Karpas-422 (cell line): ENCODE data around the gene SORCS2. TPM values are rescaled to one million over a fixed set of nuclear protein-coding genes. Genes with fewer than 3 reads are reported as not detected.

Experiments used
- DNase-seq: peaks from one replicate; pipeline ENCODE4 v3.0.0-alpha.2; 2015
- H2AFZ ChIP-seq: fragments of 200-600 bp; sonication (generic); 2 replicates; pipeline ENCODE4 v1.6.1; 2014; ENCODE audit warnings: antibody characterized with exemption, low read length, mixed read lengths
- H3K27ac ChIP-seq: fragments of 200-600 bp; sonication (generic); 2 replicates; pipeline ENCODE4 v1.5.1; 2014; ENCODE audit warnings: mild to moderate bottlenecking, low read length, moderate library complexity
- H3K27me3 ChIP-seq: fragments of 200-600 bp; sonication (generic); 2 replicates; pipeline ENCODE4 v1.6.1; 2014; ENCODE audit warnings: low read length, mixed read lengths
- H3K36me3 ChIP-seq: fragments of 200-600 bp; sonication (generic); 2 replicates; pipeline ENCODE4 v1.6.1; 2014; ENCODE audit warnings: low read length, mixed read lengths; ENCODE audit not compliant: insufficient read depth
- H3K4me1 ChIP-seq: fragments of 200-600 bp; sonication (generic); 2 replicates; pipeline ENCODE4 v1.6.1; 2014; ENCODE audit warnings: mild to moderate bottlenecking, low read length, mixed read lengths
- H3K4me2 ChIP-seq: fragments of 200-600 bp; sonication (generic); 2 replicates; pipeline ENCODE4 v1.6.1; 2014; ENCODE audit warnings: low read length, low read depth, mild to moderate bottlenecking; ENCODE audit not compliant: poor library complexity, severe bottlenecking
- H3K4me3 ChIP-seq: fragments of 200-600 bp; sonication (generic); 2 replicates; pipeline ENCODE4 v1.5.1; 2014; ENCODE audit warnings: mild to moderate bottlenecking, antibody characterized with exemption, low read length, mixed read lengths
- H3K79me2 ChIP-seq: fragments of 200-600 bp; sonication (generic); 2 replicates; pipeline ENCODE4 v1.6.1; 2014; ENCODE audit warnings: mild to moderate bottlenecking, low read length, mixed read lengths
- H3K9ac ChIP-seq: fragments of 200-600 bp; sonication (generic); 2 replicates; pipeline ENCODE4 v1.6.0; 2014; ENCODE audit warnings: low read length
- H3K9me2 ChIP-seq: fragments of 200-600 bp; sonication (generic), shearing (Covaris generic); replicated peaks from 2 replicates; pipeline ENCODE4 v1.6.0; 2014; ENCODE audit warnings: mild to moderate bottlenecking, low read length, moderate library complexity; ENCODE audit not compliant: insufficient read depth
- H3K9me3 ChIP-seq: fragments of 300-700, 200-600 bp; sonication (generic); 2 replicates; pipeline ENCODE4 v1.6.1; 2014; ENCODE audit warnings: low read length, mixed read lengths
- H4K20me1 ChIP-seq: fragments of 200-600 bp; sonication (generic); 2 replicates; pipeline ENCODE4 v1.6.1; 2014; ENCODE audit warnings: mild to moderate bottlenecking, antibody characterized with exemption, low read length, low read depth; ENCODE audit not compliant: insufficient read depth
- total RNA-seq: library from RNA; depleted of rRNA; stranded (reverse); fragments of >200 nt; shearing (Covaris generic); gene quantifications from 2 replicates; pipeline ENCODE4 v1.2.3, GENCODE V29; 2014; ENCODE audit warnings: low replicate concordance

The SORCS2 gene
- total RNA-seq, 1 experiment from 2014 or later, result not detected

DNA sequence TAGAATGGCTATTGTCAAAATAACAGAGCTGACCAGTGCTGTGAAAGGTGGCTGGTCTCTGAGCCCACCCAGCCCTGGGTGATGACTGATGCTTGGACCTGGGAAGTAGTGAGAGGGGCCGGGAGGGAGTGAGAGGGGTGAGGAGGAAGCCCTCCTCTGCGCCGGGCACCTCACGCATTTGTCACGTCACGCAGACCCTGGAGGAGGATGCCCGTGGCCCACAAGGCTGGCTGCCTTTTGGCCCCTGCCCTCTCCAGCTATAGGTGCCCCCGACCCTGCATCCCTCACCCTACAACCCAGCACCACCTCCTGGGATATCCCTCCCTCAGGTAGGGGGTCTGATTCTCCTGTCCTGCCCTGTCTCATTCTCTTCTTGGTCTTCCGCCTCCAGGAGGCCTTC, 539.9 kb downstream of the SORCS2 start:
- Histone ChIP-seq H3K79me2 (no peaks in the 10 kb centered on the region), H3K9ac (no peak overlapping the region), H3K4me1 (no peaks in the 10 kb centered on the region), H3K4me2 (no peak overlapping the region), H3K27ac (no peak overlapping the region), H3K9me2 (no peaks in the 10 kb centered on the region), H3K27me3 (no peaks in the 10 kb centered on the region), H3K9me3 (no peaks in the 10 kb centered on the region), H3K36me3 (no peaks in the 10 kb centered on the region), H3K4me3 (no peak overlapping the region), H4K20me1 (no peaks in the 10 kb centered on the region), H2AFZ (no peak overlapping the region)
- no peak for DNase-seq

DNA sequence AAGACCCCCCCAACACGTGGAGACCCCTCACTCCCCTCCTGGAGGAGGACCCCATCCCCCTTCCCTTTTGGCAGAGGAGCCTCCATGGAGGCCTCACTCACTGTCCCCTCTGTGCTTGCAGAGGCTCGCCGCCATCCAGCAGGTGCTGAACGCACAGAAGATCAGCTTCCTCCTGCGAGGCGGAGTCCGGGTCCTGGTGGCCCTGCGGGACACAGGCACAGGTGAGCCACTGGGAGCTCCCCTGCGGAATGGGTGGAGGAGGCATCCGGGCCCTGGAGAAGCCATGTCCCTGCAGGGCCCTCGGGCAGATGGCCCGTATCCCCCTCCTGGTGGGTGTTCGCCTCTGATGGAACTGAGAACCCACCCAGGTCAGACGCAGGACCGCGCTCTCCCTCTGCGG, 540.9 kb downstream of the SORCS2 start:
- H3K9ac ChIP-seq, result no peak overlapping the region
- no peaks in the 10 kb centered on the region for H3K4me1 ChIP-seq
- H3K36me3 ChIP-seq, result no peaks in the 10 kb centered on the region
- no peak overlapping the region for H3K4me2 ChIP-seq
- H4K20me1 ChIP-seq, result no peaks in the 10 kb centered on the region
- no peak overlapping the region for H3K4me3 ChIP-seq
- no peak overlapping the region for H3K27ac ChIP-seq
- no peak overlapping the region for H2AFZ ChIP-seq
- no peaks in the 10 kb centered on the region for H3K79me2 ChIP-seq
- no peaks in the 10 kb centered on the region for H3K9me3 ChIP-seq
- H3K27me3 ChIP-seq, result no peaks in the 10 kb centered on the region
- no peaks in the 10 kb centered on the region for H3K9me2 ChIP-seq
- DNase-seq, result no peak

DNA sequence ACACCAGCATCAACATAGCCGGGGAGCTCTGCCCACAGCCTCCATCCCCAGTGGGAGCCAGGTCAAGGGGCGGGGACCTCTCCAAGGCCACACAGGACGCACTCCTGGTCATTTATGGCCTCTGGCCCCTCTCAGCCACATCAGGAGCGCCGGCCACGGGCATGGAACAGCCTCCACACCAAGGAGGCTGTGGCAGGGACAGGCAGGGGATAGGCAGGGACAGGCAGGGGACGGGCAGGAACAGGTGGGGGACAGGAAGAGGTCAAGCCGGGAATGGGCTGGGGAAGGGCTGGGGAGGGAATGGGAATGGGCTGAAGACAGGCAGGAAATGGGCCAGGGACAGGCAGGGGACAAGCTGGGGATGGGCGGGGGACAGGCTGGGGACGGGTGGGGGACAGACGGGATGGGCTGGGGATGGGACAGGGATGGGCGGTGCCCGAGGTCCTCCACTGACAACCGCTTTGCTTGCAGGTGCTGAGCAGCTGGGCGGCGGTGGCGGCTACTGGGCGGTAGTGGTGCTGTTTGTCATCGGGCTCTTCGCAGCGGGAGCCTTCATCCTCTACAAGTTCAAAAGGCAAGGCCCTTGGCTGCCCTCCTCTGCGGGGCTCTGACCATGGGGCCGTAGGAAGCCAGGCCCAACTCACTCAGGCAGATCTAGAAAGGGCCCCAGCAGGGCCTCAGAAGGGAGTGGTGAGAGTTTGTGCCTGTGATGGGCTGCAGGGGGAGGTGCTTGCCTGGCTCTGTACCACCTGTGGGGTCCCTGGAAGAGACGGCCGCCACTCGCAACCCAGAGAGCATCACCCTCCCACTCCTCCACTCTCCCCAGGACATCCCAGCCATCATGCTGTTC, 541.7 kb downstream of the SORCS2 start:
- no peak for DNase-seq
- no peaks in the 10 kb centered on the region for H3K4me1 ChIP-seq

DNA sequence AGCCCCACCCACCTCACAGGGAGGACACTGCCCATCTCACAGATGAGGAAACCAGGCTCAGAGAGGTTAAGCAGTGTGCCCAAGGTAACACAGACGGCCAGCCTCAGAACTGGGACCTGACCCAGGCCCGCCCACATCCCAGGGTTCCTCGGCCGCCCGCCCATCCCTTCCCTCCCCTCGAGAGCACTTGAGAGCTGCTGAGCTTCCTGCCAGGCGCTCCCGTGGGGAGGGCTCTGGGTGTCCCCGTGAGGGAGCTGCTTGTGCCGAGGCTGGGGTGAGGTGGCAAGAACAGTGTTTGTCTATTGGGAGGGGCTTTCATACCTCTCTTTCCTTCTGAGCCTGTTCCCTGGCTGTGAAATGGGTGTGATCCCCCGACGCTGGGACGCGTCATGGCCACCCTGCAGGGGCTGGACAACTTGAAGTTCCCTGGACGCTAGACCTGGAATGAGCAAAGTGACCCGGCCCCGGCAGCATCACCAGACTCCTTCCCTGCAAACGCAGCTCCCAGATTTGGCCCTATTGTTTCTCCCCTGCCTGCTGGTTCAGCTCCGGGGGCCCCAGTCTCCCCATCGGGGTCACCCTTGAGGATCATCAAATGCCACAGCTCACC, 542.4 kb downstream of the SORCS2 start:
- no peak overlapping the region for H3K9ac ChIP-seq
- H4K20me1 ChIP-seq, result no peaks in the 10 kb centered on the region
- no peaks in the 10 kb centered on the region for H3K79me2 ChIP-seq
- no peaks in the 10 kb centered on the region for H3K9me2 ChIP-seq
- H3K9me3 ChIP-seq, result no peaks in the 10 kb centered on the region
- no peak overlapping the region for H3K27ac ChIP-seq
- no peak overlapping the region for H2AFZ ChIP-seq
- no peaks in the 10 kb centered on the region for H3K4me1 ChIP-seq
- H3K27me3 ChIP-seq, result no peaks in the 10 kb centered on the region
- H3K4me3 ChIP-seq, result no peak overlapping the region
- no peaks in the 10 kb centered on the region for H3K36me3 ChIP-seq
- H3K4me2 ChIP-seq, result no peak overlapping the region
- no peak for DNase-seq

More for the DNA sequence above, 541.7 kb downstream of the SORCS2 start:
- no peak overlapping the region for H3K9ac ChIP-seq
- H4K20me1 ChIP-seq, result no peaks in the 10 kb centered on the region
- H3K9me3 ChIP-seq, result no peaks in the 10 kb centered on the region
- H3K9me2 ChIP-seq, result no peaks in the 10 kb centered on the region
- H3K4me3 ChIP-seq, result no peak overlapping the region
- H2AFZ ChIP-seq, result no peak overlapping the region
- no peaks in the 10 kb centered on the region for H3K79me2 ChIP-seq
- no peaks in the 10 kb centered on the region for H3K27me3 ChIP-seq
- no peak overlapping the region for H3K27ac ChIP-seq
- H3K36me3 ChIP-seq, result no peaks in the 10 kb centered on the region
- H3K4me2 ChIP-seq, result no peak overlapping the region

DNA sequence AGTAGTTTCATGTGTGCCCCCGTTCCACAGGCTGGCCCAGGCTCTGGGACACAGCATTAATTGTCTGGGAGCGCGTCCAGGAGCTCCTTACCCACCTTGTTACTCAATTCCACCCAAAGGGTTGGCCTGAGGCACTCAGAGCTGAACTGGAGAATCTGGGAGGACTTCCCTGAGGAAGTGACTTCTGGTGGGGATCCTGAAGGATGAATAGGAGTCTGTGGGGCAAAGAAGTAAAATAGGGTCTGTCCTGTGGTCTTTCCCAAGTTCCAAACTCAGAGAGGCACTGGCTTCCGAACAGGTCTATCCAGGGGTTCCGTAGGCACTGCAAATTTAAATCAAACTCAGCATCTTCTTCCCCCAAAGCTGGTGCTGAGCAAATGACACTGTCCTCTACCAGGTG, 543.1 kb downstream of the SORCS2 start:
- H3K27ac ChIP-seq, result no peak overlapping the region
- H3K4me1 ChIP-seq, result no peaks in the 10 kb centered on the region
- H3K79me2 ChIP-seq, result no peaks in the 10 kb centered on the region
- no peaks in the 10 kb centered on the region for H3K9me3 ChIP-seq
- no peaks in the 10 kb centered on the region for H3K9me2 ChIP-seq
- DNase-seq, result no peak
- H3K9ac ChIP-seq, result no peak overlapping the region
- no peak overlapping the region for H3K4me3 ChIP-seq
- no peaks in the 10 kb centered on the region for H3K36me3 ChIP-seq
- no peak overlapping the region for H2AFZ ChIP-seq
- H3K27me3 ChIP-seq, result no peaks in the 10 kb centered on the region
- no peaks in the 10 kb centered on the region for H4K20me1 ChIP-seq
- H3K4me2 ChIP-seq, result no peak overlapping the region

DNA sequence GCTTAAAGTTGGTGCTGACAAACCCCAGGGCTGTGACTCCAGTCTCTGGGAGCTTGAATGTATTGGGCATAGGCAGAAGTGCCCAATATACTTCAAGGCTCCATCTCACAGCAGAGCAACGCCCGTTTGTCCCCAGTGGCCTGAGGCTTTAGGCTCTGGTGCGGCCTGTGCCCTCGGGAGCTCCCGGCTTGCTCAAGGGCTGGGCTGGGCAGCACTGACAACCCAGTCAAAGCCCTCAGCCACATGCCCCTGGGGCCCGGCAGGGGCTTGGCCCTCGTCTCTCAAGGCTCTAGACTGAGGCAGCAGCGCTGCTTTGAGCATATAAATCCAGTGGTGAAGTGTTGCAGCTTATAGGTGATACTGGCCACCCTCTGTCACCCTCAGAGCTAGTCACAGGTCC, 543.6 kb downstream of the SORCS2 start:
- Histone ChIP-seq H3K4me1 (no peaks in the 10 kb centered on the region), H3K79me2 (no peaks in the 10 kb centered on the region), H3K27me3 (no peaks in the 10 kb centered on the region), H3K36me3 (no peaks in the 10 kb centered on the region), H3K4me2 (no peak overlapping the region), H3K9ac (no peak overlapping the region), H3K9me3 (no peaks in the 10 kb centered on the region), H3K4me3 (no peak overlapping the region), H3K9me2 (no peaks in the 10 kb centered on the region), H4K20me1 (no peaks in the 10 kb centered on the region), H3K27ac (no peak overlapping the region), H2AFZ (no peak overlapping the region)
- DNase-seq, result no peak

DNA sequence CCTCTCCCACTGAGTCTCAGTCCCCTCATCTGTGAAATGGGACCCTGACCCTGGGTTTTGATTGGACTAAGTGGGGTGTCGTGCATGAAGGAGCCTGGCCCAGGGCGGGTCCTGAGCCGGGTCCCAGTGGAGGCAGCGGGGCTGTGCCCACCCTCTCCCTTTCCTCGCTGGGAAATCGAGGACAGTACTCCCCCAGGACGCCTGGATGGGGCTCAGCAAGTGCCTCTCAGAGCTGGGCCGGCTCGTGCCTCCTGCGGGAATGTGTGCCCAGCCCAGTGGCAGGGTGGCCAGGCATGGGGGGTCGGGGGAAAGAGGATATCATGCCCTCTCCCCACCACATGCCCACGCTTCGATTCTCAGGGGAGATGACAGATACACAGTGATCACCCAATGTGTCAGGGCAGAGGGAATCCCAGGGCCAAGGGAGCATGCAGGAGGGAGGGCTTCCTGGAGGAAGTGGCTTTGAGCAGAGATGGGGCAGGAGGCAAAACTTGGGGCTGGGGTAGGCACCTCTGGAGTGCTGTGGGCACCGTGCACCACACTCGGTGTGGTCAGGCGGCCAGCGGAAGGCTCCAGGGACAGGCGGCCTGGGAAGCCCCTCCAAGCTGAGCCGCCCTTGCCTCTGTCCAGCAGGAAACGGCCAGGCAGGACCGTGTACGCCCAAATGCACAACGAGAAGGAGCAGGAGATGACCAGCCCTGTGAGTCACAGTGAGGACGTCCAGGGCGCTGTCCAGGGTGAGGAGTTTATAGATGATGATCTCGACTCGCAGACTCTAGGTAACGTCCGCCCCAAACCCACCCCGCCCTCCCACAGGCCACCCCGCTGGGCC, 544.3 kb downstream of the SORCS2 start:
- H3K27me3 ChIP-seq, result no peaks in the 10 kb centered on the region
- H4K20me1 ChIP-seq, result no peaks in the 10 kb centered on the region
- H3K4me2 ChIP-seq, result no peak overlapping the region
- no peaks in the 10 kb centered on the region for H3K4me1 ChIP-seq
- H3K4me3 ChIP-seq, result no peak overlapping the region
- H3K79me2 ChIP-seq, result no peaks in the 10 kb centered on the region
- H2AFZ ChIP-seq, result no peak overlapping the region
- no peak overlapping the region for H3K27ac ChIP-seq
- H3K9ac ChIP-seq, result no peak overlapping the region
- no peaks in the 10 kb centered on the region for H3K9me2 ChIP-seq
- no peaks in the 10 kb centered on the region for H3K36me3 ChIP-seq
- DNase-seq, result no peak
- H3K9me3 ChIP-seq, result no peaks in the 10 kb centered on the region

DNA sequence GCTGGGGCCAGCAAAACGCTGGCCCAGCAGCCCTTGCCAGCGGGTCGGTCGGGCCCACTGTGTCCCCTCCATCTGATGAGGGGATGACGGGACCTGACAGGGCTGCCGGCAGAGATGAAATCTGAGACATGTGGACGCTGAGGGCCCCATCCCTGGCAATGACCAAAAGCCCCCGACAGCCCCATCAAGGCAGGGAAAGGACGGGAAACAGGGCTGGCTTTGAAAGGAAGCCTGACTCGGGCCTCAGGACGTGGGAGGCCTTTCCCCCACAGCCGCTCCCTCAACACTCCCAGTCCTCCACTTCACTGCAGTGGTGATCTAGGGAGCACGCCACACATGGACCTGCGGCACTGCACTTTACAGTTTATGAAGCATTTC, 544.9 kb downstream of the SORCS2 start:
- H4K20me1 ChIP-seq, result no peaks in the 10 kb centered on the region
- no peak overlapping the region for H3K9ac ChIP-seq

More for the DNA sequence above, 544.9 kb downstream of the SORCS2 start:
- Histone ChIP-seq H3K4me3 (no peak overlapping the region), H3K4me2 (no peak overlapping the region), H3K9me3 (no peaks in the 10 kb centered on the region), H3K27ac (no peak overlapping the region), H3K36me3 (no peaks in the 10 kb centered on the region), H3K9me2 (no peaks in the 10 kb centered on the region), H3K4me1 (no peaks in the 10 kb centered on the region), H3K79me2 (no peaks in the 10 kb centered on the region), H3K27me3 (no peaks in the 10 kb centered on the region), H2AFZ (no peak overlapping the region)
- DNase-seq, result no peak
